ENCODE data around the gene TBC1D5.
"Not testable (repeated sequence)": the region's sequence is repeated elsewhere in the genome, so short reads cannot be mapped to it uniquely, and the experiment has no call there.

The TBC1D5 gene

GRCh38 chr3:17742880-17743657 is 638 bp upstream of the TBC1D5 start:
- TF ChIP-seq CTCF (IDR thresholded peaks at IDR 0.05; ENCODE audit: extremely low read depth, insufficient read depth, missing control alignments): no peak
- in situ Hi-C loops (cut with MboI; ENCODE audit: low pct_unique_long_range_greater_than_20kb, low sequenced_read_pairs, unreplicated experiment): no loop called here
- no peak for DNase-seq (ENCODE audit: low spot score)

GRCh38 chr3:17741621-17742101 is 770 bp downstream of the TBC1D5 start:
- in situ Hi-C loops (cut with MboI; ENCODE audit: low pct_unique_long_range_greater_than_20kb, low sequenced_read_pairs, unreplicated experiment): no loop called here
- no peak for DNase-seq (ENCODE audit: low spot score)
- TF ChIP-seq CTCF (IDR thresholded peaks at IDR 0.05; ENCODE audit: extremely low read depth, insufficient read depth, missing control alignments): no peak

DNA sequence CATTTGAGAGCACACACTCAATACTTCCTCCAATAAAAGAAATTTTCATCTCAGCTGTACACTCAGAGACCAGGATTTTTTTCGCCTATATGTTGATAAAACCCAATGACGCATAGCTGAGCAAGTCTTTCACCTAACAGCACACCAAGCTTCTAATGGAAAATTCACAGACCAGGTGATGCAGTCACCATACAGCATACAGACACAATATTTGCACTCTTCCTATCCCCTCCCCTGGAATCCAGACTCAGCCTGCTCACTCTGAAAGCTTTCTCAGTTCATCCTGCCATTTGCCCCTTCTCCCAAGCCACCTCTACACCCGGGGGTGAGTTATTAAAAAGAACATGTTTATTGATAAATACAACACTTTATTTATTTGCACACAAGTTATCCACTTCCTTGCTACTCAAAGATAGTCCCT is 1.7 kb downstream of the TBC1D5 start:
- no peak for TF ChIP-seq CTCF (IDR thresholded peaks at IDR 0.05; ENCODE audit: extremely low read depth, insufficient read depth, missing control alignments)
- DNase-seq (ENCODE audit: low spot score): no peak
- in situ Hi-C loops (cut with MboI; ENCODE audit: low pct_unique_long_range_greater_than_20kb, low sequenced_read_pairs, unreplicated experiment): no loop called here

GRCh38 chr3:17738921-17739320 is 3.5 kb downstream of the TBC1D5 start:
- DNase-seq (ENCODE audit: low spot score): no peak
- in situ Hi-C loops (cut with MboI; ENCODE audit: low pct_unique_long_range_greater_than_20kb, low sequenced_read_pairs, unreplicated experiment): no loop called here
- TF ChIP-seq CTCF (IDR thresholded peaks at IDR 0.05; ENCODE audit: extremely low read depth, insufficient read depth, missing control alignments): no peak

DNA sequence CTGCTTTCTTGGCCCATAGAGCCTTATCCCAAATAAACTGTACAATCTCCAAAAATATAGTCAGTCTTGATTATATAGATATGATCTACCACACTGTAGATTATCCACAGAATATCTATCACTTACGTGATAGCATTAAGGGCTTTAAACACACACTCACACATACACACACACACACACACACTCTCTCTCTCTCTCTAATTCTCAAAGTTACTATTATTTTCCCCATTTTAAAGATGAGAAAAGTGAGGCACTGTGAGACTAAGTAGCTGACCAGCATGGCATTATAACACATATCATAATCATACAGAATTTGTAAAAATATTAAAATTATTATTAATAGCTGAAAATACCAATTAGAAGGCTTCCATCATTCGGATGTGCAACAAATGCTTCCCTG is 4.2 kb downstream of the TBC1D5 start:
- no peak for DNase-seq (ENCODE audit: low spot score)
- no peak for TF ChIP-seq CTCF (IDR thresholded peaks at IDR 0.05; ENCODE audit: extremely low read depth, insufficient read depth, missing control alignments)
- in situ Hi-C loops (cut with MboI; ENCODE audit: low pct_unique_long_range_greater_than_20kb, low sequenced_read_pairs, unreplicated experiment): no loop called here

DNA sequence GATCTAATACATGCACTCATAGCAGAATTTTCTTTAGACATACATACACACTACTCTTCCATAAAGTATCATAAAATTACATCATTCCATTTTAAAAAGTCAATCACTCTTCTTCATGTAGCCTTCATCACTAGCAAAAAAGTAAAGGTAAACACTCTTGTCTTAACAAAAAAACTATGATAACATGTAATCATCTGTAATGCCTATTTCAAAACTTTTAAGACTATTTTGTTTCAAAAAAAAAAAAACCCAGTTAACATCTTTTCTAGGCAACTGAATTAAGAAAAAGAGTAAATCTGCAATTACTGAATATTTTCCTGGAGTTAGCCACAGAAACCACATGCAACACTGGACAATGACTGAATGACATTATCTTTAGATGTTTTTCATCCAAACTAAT is 4.8 kb downstream of the TBC1D5 start:
- in situ Hi-C loops (cut with MboI; ENCODE audit: low pct_unique_long_range_greater_than_20kb, low sequenced_read_pairs, unreplicated experiment): no loop called here
- no peak for DNase-seq (ENCODE audit: low spot score)
- no peak for TF ChIP-seq CTCF (IDR thresholded peaks at IDR 0.05; ENCODE audit: extremely low read depth, insufficient read depth, missing control alignments)

- DNase-seq (ENCODE audit: low spot score); in situ Hi-C loops (cut with MboI; ENCODE audit: low pct_unique_long_range_greater_than_20kb, low sequenced_read_pairs, unreplicated experiment): not testable (repeated sequence)
Observed at GRCh38 chr3:17735362-17735761, 7.1 kb downstream of the TBC1D5 start.

All from GM13977 (cell line).